ENCODE data around the gene C1QTNF8.

C1QTNF8 gene

DNA sequence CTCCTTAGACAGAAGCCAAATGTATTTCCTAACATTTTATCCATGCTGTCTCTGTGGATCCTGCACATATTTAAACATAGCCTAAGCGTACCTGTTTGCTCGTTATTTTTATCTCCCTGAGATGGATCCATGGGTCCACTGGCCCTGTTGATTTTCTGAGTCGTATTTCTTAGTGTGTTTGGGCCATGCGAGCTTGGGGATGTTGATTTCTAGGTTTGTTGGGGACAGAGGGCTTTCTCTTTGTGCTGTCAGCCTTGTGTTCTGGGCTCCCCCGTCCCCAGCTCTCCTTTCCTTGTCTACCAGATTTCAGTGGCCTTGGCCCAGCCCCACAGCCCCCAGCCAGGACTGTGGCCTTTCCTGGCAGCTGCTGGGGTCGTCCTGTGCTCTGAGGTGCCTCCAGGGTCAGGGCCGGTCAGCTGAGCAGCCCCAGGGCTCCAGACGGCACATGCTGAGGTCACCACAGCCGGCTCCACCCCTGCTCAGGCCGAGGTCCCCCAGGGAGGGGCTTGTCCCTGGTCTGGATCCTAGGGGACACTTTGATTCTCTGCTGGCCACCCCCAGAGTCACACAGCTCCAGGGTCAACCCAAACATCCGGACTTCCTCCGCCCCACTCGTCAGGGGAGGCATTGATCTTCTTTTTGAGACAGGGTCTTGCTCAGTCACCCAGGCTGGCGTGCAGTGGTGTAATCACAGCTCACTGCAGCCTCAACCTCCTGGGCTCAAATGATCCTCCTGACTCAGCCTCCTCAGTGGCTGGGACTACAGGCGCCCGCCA, 19.1 kb downstream of the C1QTNF8 start:
- H3K27ac ChIP-seq, result no peak overlapping the region; the same call in 1 of the 2 replicates
- TF ChIP-seq, protein P1, sequence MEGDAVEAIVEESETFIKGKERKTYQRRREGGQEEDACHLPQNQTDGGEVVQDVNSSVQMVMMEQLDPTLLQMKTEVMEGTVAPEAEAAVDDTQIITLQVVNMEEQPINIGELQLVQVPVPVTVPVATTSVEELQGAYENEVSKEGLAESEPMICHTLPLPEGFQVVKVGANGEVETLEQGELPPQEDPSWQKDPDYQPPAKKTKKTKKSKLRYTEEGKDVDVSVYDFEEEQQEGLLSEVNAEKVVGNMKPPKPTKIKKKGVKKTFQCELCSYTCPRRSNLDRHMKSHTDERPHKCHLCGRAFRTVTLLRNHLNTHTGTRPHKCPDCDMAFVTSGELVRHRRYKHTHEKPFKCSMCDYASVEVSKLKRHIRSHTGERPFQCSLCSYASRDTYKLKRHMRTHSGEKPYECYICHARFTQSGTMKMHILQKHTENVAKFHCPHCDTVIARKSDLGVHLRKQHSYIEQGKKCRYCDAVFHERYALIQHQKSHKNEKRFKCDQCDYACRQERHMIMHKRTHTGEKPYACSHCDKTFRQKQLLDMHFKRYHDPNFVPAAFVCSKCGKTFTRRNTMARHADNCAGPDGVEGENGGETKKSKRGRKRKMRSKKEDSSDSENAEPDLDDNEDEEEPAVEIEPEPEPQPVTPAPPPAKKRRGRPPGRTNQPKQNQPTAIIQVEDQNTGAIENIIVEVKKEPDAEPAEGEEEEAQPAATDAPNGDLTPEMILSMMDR (conservative IDR thresholded peaks at IDR 0.05), result no peak
- TF ChIP-seq ZFX (IDR thresholded peaks at IDR 0.05), result no peak

- H3K27ac ChIP-seq, result no peak overlapping the region
- TF ChIP-seq, protein P1 (conservative IDR thresholded peaks at IDR 0.05), result no peak
Observed at GRCh38 chr16:1075546-1075945, 20.5 kb downstream of the C1QTNF8 start.

- TF ChIP-seq, protein P1 (conservative IDR thresholded peaks at IDR 0.05), result no peak
- no peak overlapping the region for H3K27ac ChIP-seq
Observed at GRCh38 chr16:1074379-1074649, 21.7 kb downstream of the C1QTNF8 start.

GRCh38 chr16:1073566-1074378, 22.3 kb downstream of the C1QTNF8 start:
- no peak overlapping the region for H3K27ac ChIP-seq
- TF ChIP-seq, protein P1 (conservative IDR thresholded peaks at IDR 0.05), result no peak
- no peak for TF ChIP-seq ZFX (IDR thresholded peaks at IDR 0.05)

GRCh38 chr16:1073262-1073558, 22.8 kb downstream of the C1QTNF8 start:
- TF ChIP-seq, protein P1 (conservative IDR thresholded peaks at IDR 0.05), result no peak
- no peak for TF ChIP-seq ZFX (IDR thresholded peaks at IDR 0.05)
- H3K27ac ChIP-seq, result no peak overlapping the region

DNA sequence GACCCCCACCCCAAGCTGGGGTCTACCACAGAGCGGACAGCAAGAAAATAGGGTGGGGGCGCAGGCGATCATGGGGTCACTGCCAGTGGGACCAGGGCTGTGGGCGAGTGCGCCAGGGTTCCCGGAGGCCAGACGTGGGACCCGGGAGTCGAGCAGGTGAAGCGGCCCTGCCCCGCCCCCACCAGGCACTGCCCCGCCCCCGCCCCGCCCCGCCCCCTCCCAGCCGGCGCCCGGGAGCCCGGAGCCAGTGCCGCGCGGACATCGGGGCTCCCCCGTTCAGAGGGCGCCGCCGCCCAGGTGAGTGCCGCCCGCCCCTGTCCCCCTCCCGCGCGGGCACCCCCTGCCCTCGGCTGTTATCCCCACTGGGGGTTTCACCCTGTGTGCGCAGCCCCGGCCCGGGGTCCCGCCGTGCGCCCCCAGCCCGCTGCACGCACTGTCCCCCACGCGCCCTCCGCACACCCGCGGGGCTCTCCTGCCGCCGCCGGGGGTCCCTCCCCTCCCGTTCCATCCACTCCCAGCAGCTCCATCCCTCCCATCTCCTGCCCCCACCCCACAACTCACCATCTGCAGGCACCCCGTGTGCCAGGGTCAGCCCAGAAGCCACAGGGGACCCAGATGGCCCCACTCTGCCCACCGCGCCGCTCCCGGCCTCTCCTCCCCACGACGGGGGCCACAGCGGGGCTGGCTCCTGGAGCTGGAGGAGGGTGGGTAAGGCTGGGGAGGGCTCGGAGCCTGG, 23.4 kb downstream of the C1QTNF8 start, which contains the start of gene SSTR5:
Gene SSTR5 (plus strand): TSS at position 222 of the 736 bp plus-strand sequence. CDS start 6,122 bp downstream, outside the sequence.
- H3K27ac ChIP-seq, result no peak within 1 kb of the TSS
- TF ChIP-seq ZFX (IDR thresholded peaks at IDR 0.05), result no peak
- TF ChIP-seq, protein P1 (conservative IDR thresholded peaks at IDR 0.05), result no peak
